Cardiac septum (tissue), 1 donor: ENCODE data around the gene TAL1. TPM values are rescaled to one million over a fixed set of nuclear protein-coding genes. Genes with fewer than 3 reads are reported as not detected.

Experiments
- DNase-seq: peaks from one replicate; pipeline ENCODE4 v3.0.0-alpha.2; 2020; ENCODE audit warnings: low spot score
- intact Hi-C: fragments of 100-400 bp; cut with DNase I; formaldehyde crosslinking; loops from one replicate; pipeline ENCODE4 v1.14.0; 2022
- total RNA-seq: library from RNA; stranded (reverse); fragmentation: NEBNext Ultra II Directional; extraction: Animal tissue kit (Norgen Biotek cat#: 25700); gene quantifications from one replicate; pipeline ENCODE4 v1.2.1, GENCODE V29; 2021
- donor health status: DM: no; HTN: no; CAD: no.

Gene TAL1
- total RNA-seq, 1 donor from 2014 or later: 1.9 TPM

DNA sequence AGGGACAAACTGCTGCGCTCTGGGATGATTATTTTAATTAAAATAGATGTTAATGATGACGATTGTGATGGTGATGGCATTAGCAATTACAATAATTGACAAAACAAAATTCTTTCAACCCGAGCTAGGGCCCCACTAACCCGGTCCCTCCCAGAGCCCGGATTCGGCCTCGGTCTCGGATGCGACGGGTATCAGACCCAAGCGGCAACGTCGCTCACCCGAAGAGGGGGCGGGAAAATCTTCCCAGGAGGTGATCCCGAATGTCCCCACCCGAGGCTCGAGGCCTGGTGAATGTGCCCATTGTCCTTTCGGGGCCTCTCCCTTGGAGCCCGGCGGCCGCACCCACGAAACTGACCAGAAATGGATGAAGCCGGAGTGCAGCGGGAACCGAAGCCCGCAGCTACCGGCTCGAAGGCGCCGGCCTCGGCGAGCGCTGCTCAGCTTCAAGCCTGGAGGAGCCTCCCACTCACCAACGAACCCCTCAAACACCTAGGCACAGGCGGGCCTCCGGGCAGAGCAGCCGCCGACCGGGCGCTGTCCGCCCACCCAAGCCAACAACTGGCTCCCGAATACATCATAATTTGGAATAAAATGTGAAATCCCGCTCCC lies 1.2 kb downstream of the TAL1 start:
- intact Hi-C loops: no loop called here

DNA sequence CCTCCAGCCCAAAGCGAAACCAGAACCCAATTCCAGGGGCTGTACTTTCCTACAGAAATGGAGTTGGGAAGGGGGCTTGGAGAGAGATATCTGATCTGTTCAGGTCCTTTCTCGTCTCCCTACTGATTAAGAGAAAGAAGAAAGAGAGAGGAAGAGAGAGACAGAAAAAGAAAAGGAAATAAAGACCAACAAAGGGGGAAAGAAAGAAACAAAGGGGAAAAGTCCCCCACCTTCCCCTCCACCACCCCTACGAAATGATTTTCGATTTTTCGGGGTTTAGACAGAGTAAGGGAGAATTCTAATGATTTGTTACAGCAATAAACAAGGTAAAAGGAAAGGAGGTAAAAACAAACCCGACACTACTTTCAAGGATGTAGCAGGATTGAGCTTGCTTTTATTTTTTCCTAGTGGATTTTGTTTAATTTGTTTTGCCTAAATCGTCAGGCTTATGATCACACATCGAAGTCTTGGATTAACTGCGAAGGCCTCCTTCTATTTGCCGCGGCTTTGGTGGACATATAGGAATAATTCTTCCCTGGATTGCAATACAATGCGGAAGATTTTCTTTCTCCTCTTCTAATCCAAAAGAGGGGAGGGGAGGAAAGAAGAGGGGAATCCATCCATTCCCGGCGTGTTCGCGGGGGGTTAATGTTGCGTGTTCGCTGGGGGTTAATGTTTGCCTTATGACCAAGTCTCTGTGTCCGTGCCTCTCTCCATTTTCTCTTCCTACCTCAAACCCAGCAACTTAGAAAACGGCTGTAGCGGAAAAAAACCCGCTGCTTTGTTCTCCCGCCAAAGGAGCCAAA lies 1.9 kb downstream of the TAL1 start:
- no peak for DNase-seq
- intact Hi-C loops: no loop called here

More for the DNA sequence above, 1.2 kb downstream of the TAL1 start:
- DNase-seq: no peak

DNA sequence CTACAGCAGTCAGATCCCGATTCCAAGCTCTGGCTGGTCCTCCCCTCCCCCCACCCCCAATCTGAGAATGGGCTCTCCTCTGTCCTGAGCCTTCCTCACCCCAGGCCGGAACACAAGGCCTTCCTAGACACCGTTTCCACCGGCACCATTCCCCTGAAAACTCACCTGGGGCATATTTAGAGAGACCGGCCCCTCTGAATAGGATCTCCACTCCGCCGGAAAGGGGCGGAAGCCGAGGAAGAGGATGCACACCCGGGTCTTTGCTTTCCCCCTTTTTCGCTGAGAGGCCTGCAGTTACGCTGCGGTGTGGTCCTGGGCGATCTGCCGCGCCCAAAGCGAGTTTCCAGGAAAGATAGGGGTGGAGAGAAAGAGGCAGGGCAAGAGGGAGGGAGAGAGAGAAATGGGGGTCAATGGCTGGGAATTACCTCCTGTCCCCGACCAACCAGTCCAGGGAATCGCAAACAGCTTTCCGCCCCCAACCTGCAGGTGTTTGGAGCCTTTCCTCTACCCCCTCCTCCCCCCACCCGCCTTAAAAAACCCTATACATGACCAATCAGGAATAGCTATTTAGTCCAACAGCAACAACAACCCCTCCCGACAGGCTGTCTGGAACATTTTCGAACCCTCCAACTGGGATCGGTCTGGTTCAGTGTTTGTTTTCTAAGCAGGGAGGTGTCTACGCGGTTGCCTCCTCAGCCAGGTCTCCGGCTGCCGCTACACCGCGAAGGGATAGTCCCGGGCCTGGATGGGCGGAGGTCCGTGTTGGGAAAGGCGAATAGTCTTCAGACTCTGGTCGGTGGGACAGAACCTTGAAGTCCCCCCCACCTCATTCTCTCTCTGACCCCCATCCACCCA lies 2.8 kb downstream of the TAL1 start:
- DNase-seq: no peak
- intact Hi-C loops: no loop called here

DNA sequence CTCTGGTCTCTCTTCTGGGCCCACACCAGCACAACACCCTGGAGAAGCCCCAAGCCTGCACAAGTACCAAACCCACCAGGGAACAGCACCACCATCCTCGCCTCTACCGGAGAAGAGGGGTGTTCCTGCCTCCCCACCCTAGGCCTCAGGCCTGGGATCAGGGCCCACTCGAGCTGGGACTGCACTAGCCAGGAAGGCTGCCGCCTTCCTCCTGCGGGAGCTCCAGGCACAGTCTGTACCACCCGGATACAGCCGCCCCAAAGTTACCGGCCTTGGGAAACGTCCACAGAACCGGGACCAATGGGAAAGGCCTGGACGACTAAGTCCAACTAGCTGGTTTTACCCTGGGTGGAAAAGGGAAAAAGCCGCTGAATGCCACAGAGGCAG lies 3.4 kb downstream of the TAL1 start:
- intact Hi-C loops: no loop called here
- no peak for DNase-seq

DNA sequence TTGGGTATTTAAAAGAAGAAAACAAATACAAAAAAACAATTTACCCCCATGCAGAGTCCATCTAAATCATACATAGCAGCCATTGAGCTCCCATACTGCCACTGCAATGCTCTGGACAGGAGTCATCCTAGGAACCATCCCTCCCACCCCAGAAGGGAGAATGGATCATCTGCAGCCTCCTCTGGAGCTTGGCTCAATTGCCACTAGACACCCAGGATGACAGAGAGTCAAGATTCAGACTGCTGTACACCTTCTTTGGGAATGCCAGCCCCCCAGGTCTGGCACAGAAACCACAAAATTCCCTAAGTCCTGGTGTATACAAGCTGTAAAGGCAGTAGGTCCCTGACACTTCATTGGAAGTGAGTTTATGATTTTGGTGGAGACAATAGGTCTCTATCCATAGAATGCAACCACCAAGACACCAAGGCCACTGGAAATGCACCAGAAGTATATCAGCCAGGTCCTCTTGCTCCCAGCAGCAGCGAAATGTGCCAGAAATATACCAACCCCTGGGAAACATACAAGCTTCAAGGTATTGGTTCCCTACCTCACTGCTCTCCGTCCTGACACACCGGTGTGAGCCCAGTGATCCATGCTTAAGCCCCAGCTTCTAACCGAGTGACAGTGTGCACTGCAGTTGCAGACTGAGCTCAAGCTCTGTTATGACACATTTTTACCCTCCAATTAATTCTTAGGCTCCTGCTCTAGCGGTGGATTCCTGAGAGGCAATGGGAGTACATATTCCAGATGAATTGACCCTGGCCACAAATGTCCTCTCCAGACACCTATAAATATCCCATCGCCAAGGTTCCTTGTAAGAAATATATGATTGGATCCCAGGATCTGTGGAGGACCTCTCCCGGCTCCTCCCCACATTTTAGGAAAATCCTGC lies 4.4 kb downstream of the TAL1 start:
- DNase-seq: no peak
- intact Hi-C loops: no loop called here

DNA sequence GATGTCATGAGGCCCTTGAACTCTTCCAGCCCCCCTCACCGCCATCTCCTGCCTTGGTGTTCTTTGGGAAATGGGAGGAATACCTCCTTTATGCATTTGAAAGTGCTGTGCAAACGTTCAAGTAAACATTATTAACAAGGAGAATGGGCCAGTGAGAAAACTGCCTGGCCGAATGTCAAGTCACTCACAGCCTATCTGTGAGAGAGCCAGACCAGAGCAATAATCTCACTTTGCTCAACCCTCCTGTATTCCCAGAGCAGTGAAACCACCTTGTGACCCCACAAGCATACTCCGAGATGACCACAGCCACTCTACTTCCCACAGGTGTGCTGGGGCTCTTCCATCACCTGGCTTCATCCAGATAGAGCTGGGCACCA lies 5.2 kb downstream of the TAL1 start:
- intact Hi-C loops: no loop called here
- no peak for DNase-seq

DNA sequence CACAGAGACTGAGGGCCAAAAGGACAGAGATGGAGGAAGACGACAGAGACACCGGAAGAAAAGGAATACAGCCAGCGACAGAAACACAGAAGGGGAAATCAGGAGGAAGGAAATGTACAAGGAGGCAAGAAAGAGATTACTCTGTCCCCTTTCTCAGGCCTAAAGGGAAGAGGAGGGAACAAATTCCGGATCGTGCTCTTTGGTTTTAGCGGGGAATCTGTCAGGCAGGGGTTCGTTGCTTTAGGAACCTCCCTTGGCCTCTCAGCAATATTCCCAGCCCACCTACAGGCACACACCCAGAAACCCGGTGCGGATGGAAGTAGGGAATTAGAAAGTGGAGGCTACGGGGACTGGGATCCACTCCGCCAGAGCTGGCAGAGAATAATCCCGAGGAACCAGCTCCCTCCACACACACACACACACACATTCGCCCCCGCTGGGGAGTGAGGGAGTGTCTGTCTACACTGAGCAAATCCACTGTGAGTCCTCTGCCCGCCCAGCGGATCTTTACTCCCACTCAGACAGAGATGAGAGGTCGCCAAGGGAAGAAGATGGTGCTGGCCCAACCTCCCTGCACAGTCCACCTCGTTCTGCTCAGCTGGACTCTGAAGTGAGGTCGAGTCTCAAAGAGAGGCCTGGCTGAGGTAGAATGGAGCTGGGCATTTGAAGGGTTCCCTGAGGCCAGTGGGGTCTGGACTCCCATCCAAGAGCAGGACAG lies 5.7 kb downstream of the TAL1 start:
- intact Hi-C loops: no loop called here
- DNase-seq: no peak

DNA sequence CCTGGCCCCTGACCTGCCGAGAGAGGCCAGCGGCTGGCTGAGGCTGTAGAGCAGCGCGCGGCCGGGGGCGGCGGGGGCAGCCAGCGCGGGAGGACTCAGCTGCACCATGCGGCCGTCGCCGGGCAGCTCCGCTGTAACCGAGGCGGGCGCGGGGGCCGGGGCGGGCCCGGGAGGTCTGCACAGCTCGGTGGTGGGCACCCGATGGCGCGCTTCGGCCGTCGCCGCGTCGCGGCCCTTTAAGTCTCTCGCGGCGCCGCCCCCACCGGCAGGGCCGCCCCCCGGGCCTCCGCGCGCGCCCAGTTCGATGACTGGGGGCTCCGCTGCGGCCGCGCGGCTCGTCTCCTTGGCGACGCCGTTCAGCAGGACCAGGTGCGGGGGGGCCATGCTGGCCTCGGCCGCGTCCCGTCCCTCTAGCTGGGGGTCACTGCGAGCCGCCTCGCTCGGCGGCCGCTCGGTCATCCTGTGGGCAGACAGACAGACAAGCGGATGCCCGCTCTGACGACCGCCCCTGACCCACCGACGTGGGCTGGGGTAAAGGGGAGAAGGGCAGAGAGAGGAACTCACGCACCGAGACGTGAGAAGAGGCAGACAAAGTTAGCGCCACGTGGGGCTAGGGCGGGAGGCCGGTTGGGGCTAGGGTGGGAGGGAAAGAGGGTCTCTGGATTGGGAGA lies 6.5 kb downstream of the TAL1 start:
- intact Hi-C loops: no loop called here
- no peak for DNase-seq

DNA sequence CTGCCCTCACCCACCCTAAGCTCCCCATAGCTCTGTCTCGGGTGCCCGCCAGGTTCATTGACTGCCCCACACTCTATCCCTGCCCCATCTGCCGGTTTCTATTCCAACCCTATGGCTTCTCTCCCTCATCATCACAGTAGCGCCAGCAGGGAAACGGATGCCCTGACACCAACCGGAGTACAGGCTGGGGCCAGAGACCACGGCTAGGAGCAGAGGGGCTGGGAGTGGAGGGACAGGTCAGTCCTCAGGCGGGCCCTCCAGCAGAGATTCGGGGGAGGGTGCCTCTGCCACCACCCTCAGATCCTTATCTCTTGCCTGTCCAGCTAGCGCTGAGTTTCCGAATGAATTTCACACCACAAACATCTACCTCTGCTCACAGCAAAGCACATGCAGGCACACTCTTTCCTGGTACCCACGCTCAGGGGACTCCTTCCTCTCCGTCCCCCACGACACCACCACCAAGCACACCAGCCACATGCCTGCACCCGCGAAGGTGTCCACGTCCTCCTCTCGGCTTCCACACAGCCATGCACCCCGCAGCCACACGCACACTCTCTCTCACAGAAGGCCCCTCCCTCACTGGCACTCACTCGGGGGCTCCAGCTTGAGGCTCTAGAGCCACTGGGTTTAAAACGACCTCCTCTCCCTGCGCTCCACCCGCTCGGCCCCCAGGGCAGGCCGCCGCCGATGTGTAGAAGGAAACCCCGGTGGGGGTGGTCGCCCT lies 7.2 kb downstream of the TAL1 start:
- intact Hi-C loops: no loop called here
- no peak for DNase-seq

DNA sequence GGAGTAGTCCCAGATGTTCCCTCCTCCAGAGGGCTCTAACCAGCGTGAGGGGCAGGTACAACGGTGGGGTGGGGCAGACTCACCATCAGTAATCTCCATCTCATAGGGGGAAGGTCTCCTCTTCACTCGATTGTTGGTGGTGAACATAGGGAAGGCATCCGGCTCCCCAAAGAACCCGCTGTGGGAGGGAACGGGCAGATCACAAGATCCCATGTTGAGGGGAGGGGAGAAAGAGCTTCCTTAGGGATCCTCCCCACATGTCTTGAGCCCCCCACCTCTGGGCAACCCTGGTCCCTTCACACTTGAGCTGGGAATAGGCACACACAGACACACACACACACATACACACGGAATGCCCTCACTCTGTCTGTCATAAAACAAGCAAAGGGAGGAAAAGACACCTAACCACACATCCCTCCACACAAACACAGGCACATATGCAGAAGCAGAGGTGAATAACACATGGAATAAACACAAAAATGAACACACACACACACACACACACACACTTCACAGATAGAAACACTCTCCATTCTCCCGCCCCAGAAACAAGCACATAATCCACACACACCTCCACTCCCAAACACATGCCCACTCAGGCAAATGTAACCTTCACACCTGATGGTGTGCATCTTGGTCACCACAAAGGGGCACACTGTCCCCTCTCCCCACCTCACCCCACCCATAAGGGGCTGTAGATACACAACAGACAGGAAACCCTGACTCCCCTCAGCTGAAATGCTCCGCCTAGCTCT lies 7.9 kb downstream of the TAL1 start:
- intact Hi-C loops: no loop called here
- no peak for DNase-seq

DNA sequence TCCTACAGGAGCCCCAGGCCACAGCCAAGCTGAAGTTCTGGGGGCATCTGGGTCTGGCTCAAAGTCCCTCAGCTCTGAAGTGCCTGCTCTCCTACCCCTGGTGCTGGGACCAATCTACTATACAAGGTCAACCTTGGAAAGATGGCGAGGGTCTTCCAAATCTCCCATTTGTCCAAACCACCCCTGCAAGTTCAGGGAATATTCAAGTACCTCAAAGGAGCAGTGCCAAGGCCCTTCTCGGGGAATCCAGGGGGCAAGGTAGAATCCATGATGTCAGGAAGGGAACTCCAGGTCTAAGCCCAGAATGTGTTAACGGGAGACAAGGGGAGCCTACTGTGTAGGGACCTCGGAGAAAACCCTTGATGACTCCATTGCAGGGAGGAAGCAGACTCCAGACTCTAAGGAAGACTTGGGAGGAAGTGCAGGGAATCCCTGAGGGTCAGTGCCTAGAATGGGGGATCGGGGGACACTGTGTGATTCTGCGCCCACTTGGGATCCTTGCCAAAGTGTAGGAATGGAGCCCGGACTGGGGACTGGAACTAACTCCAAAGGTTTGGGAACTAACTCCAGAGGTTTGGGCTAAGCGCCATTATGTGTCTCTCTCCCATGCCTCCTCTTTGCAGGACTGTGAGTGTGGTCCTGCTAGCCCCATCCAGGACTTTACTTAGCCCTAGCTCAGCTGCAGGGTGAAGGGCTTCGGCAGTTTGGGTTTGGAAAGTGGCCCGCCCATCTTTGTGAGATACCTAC lies 8.7 kb downstream of the TAL1 start:
- no peak for DNase-seq
- intact Hi-C loops: no loop called here

DNA sequence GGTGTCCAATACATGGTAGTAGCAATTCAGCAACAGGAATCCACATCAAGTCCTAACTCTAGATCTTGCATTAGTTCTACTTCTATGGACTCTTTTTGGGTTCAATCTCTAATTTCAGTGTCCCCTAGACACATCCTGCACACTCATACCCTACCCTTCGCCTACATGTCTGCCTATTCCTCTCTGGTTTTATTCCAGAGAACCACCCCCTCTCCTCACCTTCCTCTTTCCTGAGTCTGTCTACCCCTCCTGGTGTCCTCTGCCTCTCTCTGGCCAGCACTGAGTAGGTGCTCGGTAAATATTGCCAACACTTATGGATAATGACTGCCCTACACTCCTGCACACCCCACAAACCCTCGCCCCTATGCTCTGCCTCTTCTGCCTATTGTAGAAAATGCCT lies 9.5 kb downstream of the TAL1 start:
- DNase-seq: no peak
- intact Hi-C loops: no loop called here

DNA sequence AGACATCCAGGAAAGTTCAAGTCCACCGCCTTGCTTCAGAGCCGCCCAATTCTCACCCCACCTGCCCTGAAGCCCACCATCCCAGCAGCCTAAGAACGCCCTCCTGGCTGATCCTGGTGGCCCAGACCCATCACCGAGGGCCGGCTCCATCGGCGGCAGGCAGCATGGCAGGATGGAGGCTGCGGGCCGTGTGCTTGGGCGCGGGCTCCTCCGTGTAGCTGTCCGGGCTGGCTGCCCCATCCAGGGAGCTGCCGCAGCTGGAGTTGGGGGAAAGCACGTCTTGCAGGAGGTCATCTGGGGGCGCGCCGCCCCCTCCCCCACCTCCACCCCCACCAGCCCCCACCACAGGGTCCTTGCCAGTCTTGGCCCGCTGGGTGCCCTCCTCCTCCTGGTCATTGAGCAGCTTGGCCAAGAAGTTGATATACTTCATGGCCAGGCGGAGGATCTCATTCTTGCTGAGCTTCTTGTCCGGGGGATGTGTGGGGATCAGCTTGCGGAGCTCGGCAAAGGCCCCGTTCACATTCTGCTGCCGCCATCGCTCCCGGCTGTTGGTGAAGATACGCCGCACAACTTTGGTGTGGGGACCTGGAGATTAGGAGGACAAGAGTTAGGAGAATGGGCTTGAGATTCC lies 12.3 kb downstream of the TAL1 start:
- intact Hi-C loops: no loop called here
- DNase-seq: no peak

DNA sequence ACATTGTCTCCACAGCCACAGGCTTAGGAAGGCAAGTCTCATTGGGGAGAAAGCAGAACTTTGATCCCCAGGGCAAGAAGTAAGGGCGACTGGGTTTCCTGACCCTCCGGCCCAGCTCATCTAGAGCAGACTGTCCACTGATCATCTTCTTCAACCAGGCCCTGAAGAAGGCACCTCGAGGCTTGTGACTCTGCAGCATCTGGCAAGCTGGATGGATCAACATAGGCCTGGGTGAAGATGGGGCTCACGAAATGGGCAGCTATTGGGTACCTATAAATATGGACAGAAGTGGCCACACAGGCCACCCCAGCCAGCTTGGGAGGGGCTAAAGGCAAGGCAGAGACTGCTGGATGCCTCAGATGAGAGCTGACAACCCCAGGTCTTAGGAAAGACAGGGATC lies 13.0 kb downstream of the TAL1 start:
- intact Hi-C loops: no loop called here
- DNase-seq: peak; percentile 43

DNA sequence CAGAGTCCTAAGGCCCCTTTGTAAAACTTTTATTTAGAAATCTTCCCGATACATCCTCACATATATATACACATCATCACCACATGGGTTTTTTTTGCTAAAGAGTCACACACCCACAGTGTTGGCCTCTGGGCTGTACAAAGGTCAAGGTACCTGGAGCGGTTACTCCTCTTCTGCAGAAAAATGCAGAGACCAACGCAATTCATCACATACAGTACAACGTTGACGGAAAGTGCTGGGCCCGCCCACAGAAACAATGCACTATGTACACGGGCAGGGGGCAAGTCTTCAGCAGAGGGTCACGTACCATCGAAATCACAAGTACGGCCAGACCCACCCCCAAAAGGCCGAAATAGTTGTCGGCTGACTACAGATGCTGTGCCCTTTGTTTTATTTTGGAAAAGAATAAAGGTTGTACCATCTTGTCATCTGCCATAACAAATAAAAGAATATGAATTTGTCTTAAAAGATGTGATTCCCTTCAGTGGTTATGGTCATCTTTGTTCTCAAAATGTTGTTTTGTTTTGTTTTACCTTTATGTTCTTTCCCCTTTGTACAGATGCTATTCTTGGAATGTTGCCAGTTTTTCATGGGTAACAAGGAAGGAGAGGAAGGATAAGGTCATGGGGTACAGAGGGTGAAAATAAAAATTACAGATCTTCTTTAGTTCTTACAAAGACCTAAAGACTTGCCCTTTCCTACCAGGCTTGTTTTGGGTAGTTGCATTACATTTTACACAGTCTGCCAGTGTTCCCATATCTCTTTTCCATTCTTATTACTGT lies 15.6 kb downstream of the TAL1 start:
- DNase-seq: peak; percentile 36
- intact Hi-C loops: no loop called here
